PC-3 (cell line): Measurements from ENCODE around the gene SMIM13. TPM values are rescaled to one million over a fixed set of nuclear protein-coding genes. Genes with fewer than 3 reads are reported as not detected.

Source experiments
- ATAC-seq: fragments of 200-7000 bp; cut with Tn5 transposase; 2 replicates; pipeline ENCODE4 v1.9.1; 2020; ENCODE audit warnings: mild to moderate bottlenecking, moderate library complexity
- BruUV-seq: library from RNA; stranded (reverse); fragments of 400-500 nt; replicated peaks from 2 replicates; lab custom pipeline; 2021; lab: Mats Ljungman, UMichigan
- CTCF ChIA-PET: fragments of 300-600 bp; sonication (Branson Sonifier 250); formaldehyde crosslinking; loops from one replicate; lab custom pipeline; 2022; ENCODE audit warnings: antibody characterized with exemption; lab: Charles Lee
- POLR2A ChIA-PET: fragments of 300-600 bp; sonication (Branson Sonifier 250); formaldehyde crosslinking; loops from one replicate; lab custom pipeline; 2022; ENCODE audit warnings: antibody characterized with exemption; ENCODE audit not compliant: unreplicated experiment; lab: Charles Lee
- DNase-seq: peaks from one replicate; pipeline ENCODE4 v3.0.0-alpha.2; 2015
- H2AFZ ChIP-seq: fragments of 300-600 bp; sonication (generic); 2 replicates; pipeline ENCODE4 v1.6.0; 2016; ENCODE audit warnings: antibody characterized with exemption, low read length
- H3F3A ChIP-seq: fragments of 300-600 bp; sonication (generic); one replicate; pipeline ENCODE4 v1.6.0; 2017; ENCODE audit warnings: antibody characterized with exemption, low read length, control low read depth, mild to moderate bottlenecking; ENCODE audit not compliant: unreplicated experiment
- H3K27ac ChIP-seq: fragments of 300-600 bp; sonication (generic); 2 replicates; pipeline ENCODE4 v1.5.1; 2016; ENCODE audit warnings: mild to moderate bottlenecking, low read length
- H3K27me3 ChIP-seq: fragments of 300-600 bp; sonication (generic); 2 replicates; pipeline ENCODE4 v1.6.1; 2016; ENCODE audit warnings: low read length, mixed read lengths
- H3K36me3 ChIP-seq: fragments of 300-600 bp; sonication (generic); 2 replicates; pipeline ENCODE4 v1.6.1; 2016; ENCODE audit warnings: low read depth, mixed run types, low read length, mixed read lengths
- H3K4me1 ChIP-seq: fragments of 300-600 bp; sonication (generic); 2 replicates; pipeline ENCODE4 v1.5.1; 2016; ENCODE audit warnings: low read length; ENCODE audit not compliant: insufficient read depth
- H3K4me2 ChIP-seq: fragments of 300-600 bp; sonication (generic); 2 replicates; pipeline ENCODE4 v1.6.0; 2016; ENCODE audit warnings: low read length
- H3K4me3 ChIP-seq: fragments of 300-600 bp; sonication (generic); 2 replicates; pipeline ENCODE4 v1.5.1; 2016; ENCODE audit warnings: mild to moderate bottlenecking, low read length, mixed read lengths
- H3K79me2 ChIP-seq: fragments of 300-600 bp; sonication (generic); 2 replicates; pipeline ENCODE4 v1.6.1; 2017; ENCODE audit warnings: low read length, mixed read lengths
- H3K9ac ChIP-seq: fragments of 300-600 bp; sonication (generic); 2 replicates; pipeline ENCODE4 v1.6.0; 2016; ENCODE audit warnings: mild to moderate bottlenecking, low read length
- H3K9me2 ChIP-seq: fragments of 300-600 bp; sonication (generic); replicated peaks from 2 replicates; pipeline ENCODE4 v1.6.1; 2016; ENCODE audit warnings: mixed run types, low read length, mixed read lengths
- H3K9me3 ChIP-seq: fragments of 300-600 bp; sonication (generic); 2 replicates; pipeline ENCODE4 v1.6.1; 2016; ENCODE audit warnings: low read length, mixed read lengths
- H4K20me1 ChIP-seq: fragments of 300-600 bp; sonication (generic); 2 replicates; pipeline ENCODE4 v1.6.1; 2016; ENCODE audit warnings: low read length, mixed read lengths
- EZH2 ChIP-seq: fragments of 300-600 bp; sonication (generic); IDR thresholded peaks from one replicate; pipeline ENCODE4 v1.6.1; 2017; ENCODE audit warnings: antibody characterized with exemption, mild to moderate bottlenecking, low read length; ENCODE audit not compliant: unreplicated experiment
- EZH2phosphoT487 ChIP-seq: fragments of 300-600 bp; sonication (generic); IDR thresholded peaks from 2 replicates; pipeline ENCODE4 v1.6.1; 2018; ENCODE audit warnings: mild to moderate bottlenecking, antibody characterized with exemption, low read length, borderline replicate concordance
- intact Hi-C: fragments of 100-400 bp; cut with micrococcal nuclease; formaldehyde crosslinking; loops from 2 replicates; pipeline ENCODE4 v1.9.0; 2023
- total RNA-seq: library from RNA; depleted of rRNA; stranded (reverse); fragments of >200 nt; gene quantifications from 2 replicates; pipeline ENCODE4 v1.2.3, GENCODE V29; 2014
- TF ChIP-seq, protein P1 (sequence below): fragments of 300-600 bp; sonication (generic); conservative IDR thresholded peaks from 2 replicates; pipeline ENCODE4 v1.5.1; 2017; ENCODE audit warnings: antibody characterized with exemption, low read depth, mild to moderate bottlenecking, low read length

Gene SMIM13
- total RNA-seq, 1 experiment from 2014 or later = 9.0 TPM

DNA sequence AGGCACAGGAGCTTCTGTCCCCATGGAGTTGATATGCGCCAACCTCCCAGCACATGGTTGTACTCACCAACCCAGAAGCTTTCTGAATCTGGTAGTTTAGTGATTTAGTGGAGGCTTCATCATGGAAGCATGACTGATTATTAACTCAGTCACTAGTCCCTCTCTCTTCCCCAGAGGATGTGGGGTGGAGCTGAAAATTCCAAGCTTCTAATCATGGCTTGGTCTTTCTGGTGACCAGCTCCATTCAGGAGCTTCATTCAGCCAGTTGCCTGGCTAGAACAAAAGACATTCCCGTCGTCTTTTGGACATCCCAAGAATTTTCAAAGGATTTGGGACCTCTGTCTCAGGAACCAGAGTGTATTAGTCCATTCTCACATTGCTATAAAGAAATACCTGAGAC lies 13.3 kb upstream of the SMIM13 start:
- POLR2A ChIA-PET = no interaction called here
- no peaks in the 10 kb centered on the region for H3K27me3 ChIP-seq
- no peaks in the 10 kb centered on the region for H3K36me3 ChIP-seq
- intact Hi-C loops = no loop called here
- DNase-seq (no peak), ATAC-seq (no peak)
- BruUV-seq = no TSS peak
- H3K4me3 ChIP-seq = no peak overlapping the region
- no peaks in the 10 kb centered on the region for H3K79me2 ChIP-seq
- CTCF ChIA-PET = no interaction called here
- TF ChIP-seq, protein P1, sequence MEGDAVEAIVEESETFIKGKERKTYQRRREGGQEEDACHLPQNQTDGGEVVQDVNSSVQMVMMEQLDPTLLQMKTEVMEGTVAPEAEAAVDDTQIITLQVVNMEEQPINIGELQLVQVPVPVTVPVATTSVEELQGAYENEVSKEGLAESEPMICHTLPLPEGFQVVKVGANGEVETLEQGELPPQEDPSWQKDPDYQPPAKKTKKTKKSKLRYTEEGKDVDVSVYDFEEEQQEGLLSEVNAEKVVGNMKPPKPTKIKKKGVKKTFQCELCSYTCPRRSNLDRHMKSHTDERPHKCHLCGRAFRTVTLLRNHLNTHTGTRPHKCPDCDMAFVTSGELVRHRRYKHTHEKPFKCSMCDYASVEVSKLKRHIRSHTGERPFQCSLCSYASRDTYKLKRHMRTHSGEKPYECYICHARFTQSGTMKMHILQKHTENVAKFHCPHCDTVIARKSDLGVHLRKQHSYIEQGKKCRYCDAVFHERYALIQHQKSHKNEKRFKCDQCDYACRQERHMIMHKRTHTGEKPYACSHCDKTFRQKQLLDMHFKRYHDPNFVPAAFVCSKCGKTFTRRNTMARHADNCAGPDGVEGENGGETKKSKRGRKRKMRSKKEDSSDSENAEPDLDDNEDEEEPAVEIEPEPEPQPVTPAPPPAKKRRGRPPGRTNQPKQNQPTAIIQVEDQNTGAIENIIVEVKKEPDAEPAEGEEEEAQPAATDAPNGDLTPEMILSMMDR = no peak
- TF ChIP-seq EZH2phosphoT487 (no peak), EZH2 (no peak)
- no peaks in the 10 kb centered on the region for H3K9me3 ChIP-seq
- peaks cover 6% of the 10 kb centered on the region; the same call in 1 of the 2 replicates for H3K4me1 ChIP-seq
- no peaks in the 10 kb centered on the region for H3F3A ChIP-seq
- no peak overlapping the region for H3K27ac ChIP-seq
- no peak overlapping the region for H3K4me2 ChIP-seq
- no peaks in the 10 kb centered on the region for H4K20me1 ChIP-seq
- H3K9me2 ChIP-seq = no peaks in the 10 kb centered on the region
- no peak overlapping the region for H2AFZ ChIP-seq
- H3K9ac ChIP-seq = no peak overlapping the region

DNA sequence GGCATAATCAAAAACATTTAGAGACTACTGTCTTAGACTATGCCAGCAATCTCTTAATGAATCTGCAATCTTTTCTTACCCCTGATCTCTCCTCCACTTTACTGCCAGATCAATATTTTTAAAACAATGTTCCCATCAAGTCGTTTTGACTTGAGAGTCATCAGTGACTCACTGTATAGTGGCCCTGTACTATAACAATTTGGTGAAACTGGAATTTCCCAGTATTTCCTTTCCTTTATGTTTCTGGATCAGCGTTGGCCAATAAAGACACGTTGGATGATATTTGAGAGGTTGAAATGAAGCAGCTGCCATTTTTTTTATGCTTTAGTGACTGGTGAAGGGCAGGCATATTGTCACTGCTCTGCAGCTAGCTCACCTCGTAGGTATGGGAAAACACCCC lies 10.1 kb upstream of the SMIM13 start:
- TF ChIP-seq EZH2 (no peak), EZH2phosphoT487 (no peak)
- TF ChIP-seq, protein P1 = no peak
- no peaks in the 10 kb centered on the region for H3K9me2 ChIP-seq
- no peaks in the 10 kb centered on the region for H4K20me1 ChIP-seq
- CTCF ChIA-PET = no interaction called here
- H2AFZ ChIP-seq = no peak overlapping the region
- H3K27ac ChIP-seq = peak overlapping the region; percentile 24
- H3K4me3 ChIP-seq = no peak overlapping the region
- intact Hi-C loops = no loop called here
- no TSS peak for BruUV-seq
- no peaks in the 10 kb centered on the region for H3K79me2 ChIP-seq
- peaks cover 6% of the 10 kb centered on the region; the same call in 1 of the 2 replicates for H3K4me1 ChIP-seq
- POLR2A ChIA-PET = no interaction called here
- H3K9me3 ChIP-seq = no peaks in the 10 kb centered on the region
- ATAC-seq (peak; percentile 71), DNase-seq (peak; percentile 59)
- no peaks in the 10 kb centered on the region for H3K27me3 ChIP-seq
- H3K4me2 ChIP-seq = no peak overlapping the region
- H3K9ac ChIP-seq = no peak overlapping the region
- no peaks in the 10 kb centered on the region for H3F3A ChIP-seq
- H3K36me3 ChIP-seq = no peaks in the 10 kb centered on the region

DNA sequence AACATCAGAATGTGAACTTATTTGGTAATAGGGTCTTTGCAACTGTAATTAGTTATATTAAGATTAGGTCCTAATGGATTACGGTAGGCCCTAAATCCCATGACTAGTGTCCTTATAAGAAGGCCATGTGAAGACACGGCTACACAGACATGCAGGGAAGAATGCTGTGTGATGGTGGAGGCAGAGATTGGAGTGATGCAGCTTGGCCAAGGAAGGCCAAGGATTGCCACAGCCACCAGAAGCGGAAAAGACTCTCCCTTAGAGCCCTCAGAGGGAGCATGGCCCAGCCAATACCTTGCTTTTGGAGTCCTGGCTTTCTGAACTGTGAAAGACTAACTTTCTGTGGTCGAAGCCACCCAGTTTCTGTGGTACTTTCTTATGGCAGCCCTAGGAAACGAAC lies 9.7 kb upstream of the SMIM13 start:
- Histone ChIP-seq H3K4me2 (no peak overlapping the region), H2AFZ (no peak overlapping the region), H3K4me3 (no peak overlapping the region), H3K9ac (no peak overlapping the region), H3K9me2 (no peaks in the 10 kb centered on the region), H3K36me3 (no peaks in the 10 kb centered on the region), H3K79me2 (no peaks in the 10 kb centered on the region), H3F3A (no peaks in the 10 kb centered on the region), H3K27me3 (no peaks in the 10 kb centered on the region), H4K20me1 (no peaks in the 10 kb centered on the region), H3K4me1 (peaks cover 6% of the 10 kb centered on the region; the same call in 1 of the 2 replicates), H3K9me3 (no peaks in the 10 kb centered on the region), H3K27ac (peak overlapping the region; percentile 24)
- POLR2A ChIA-PET = no interaction called here
- CTCF ChIA-PET = no interaction called here
- no peak for DNase-seq
- TF ChIP-seq EZH2phosphoT487 (no peak), EZH2 (no peak)
- TF ChIP-seq, protein P1 = no peak
- BruUV-seq = no TSS peak
- intact Hi-C loops = no loop called here
- ATAC-seq = no peak
